Neural progenitor cell (in vitro differentiated cells): ENCODE data around the gene TICRR. TPM values are rescaled to one million over a fixed set of nuclear protein-coding genes. Genes with fewer than 3 reads are reported as not detected.

Source experiments
- DNase-seq: peaks from one replicate; pipeline ENCODE4 v3.0.0-alpha.2; 2016; ENCODE audit warnings: low spot score
- H2AFZ ChIP-seq: fragments of 200-600 bp; sonication (generic); replicated peaks from 2 replicates; pipeline ENCODE4 v1.6.1; 2016; ENCODE audit warnings: antibody characterized with exemption
- H3F3A ChIP-seq: fragments of 200-600 bp; sonication (generic); 2 replicates; pipeline ENCODE4 v1.6.1; 2016; ENCODE audit warnings: antibody characterized with exemption, low read depth
- H3K27ac ChIP-seq: fragments of 200-600 bp; sonication (generic); 2 replicates; pipeline ENCODE4 v1.5.1; 2016; ENCODE audit warnings: mild to moderate bottlenecking
- H3K27me3 ChIP-seq: fragments of 200-600 bp; sonication (generic); 2 replicates; pipeline ENCODE4 v1.6.1; 2016; ENCODE audit warnings: mild to moderate bottlenecking, moderate library complexity
- H3K36me3 ChIP-seq: fragments of 200-600 bp; sonication (generic); 2 replicates; pipeline ENCODE4 v1.5.1; 2016
- H3K4me1 ChIP-seq: fragments of 200-600 bp; sonication (generic); 2 replicates; pipeline ENCODE4 v1.6.1; 2016; ENCODE audit warnings: mixed run types
- H3K4me2 ChIP-seq: fragments of 200-600 bp; sonication (generic); 2 replicates; pipeline ENCODE4 v1.6.1; 2016
- H3K4me3 ChIP-seq: fragments of 200-600 bp; sonication (generic); 2 replicates; pipeline ENCODE4 v1.5.1; 2016
- H3K79me2 ChIP-seq: fragments of 200-600 bp; sonication (generic); 2 replicates; pipeline ENCODE4 v1.6.1; 2016; ENCODE audit warnings: low read depth
- H3K9ac ChIP-seq: fragments of 200-600 bp; sonication (generic); 2 replicates; pipeline ENCODE4 v1.6.1; 2016
- H3K9me3 ChIP-seq: fragments of 200-600 bp; sonication (generic); 2 replicates; pipeline ENCODE4 v1.5.1; 2016; ENCODE audit warnings: low read depth
- H4K20me1 ChIP-seq: fragments of 200-600 bp; sonication (generic); 2 replicates; pipeline ENCODE4 v1.6.1; 2016; ENCODE audit warnings: low read depth
- H3K27ac Mint-ChIP-seq: 3 replicates; pipeline ENCODE4 v1.8.0; 2021; ENCODE audit warnings: mixed read lengths
- H3K27me3 Mint-ChIP-seq: 2 replicates; pipeline ENCODE4 v1.8.0; 2022; ENCODE audit warnings: low read depth, mild to moderate bottlenecking, inconsistent platforms, moderate library complexity, mixed read lengths; ENCODE audit not compliant: insufficient read depth
- H3K36me3 Mint-ChIP-seq: 3 replicates; pipeline ENCODE4 v1.8.0; 2021; ENCODE audit warnings: mixed read lengths
- H3K4me1 Mint-ChIP-seq: 3 replicates; pipeline ENCODE4 v1.8.0; 2021; ENCODE audit warnings: mixed read lengths
- H3K4me3 Mint-ChIP-seq: 3 replicates; pipeline ENCODE4 v1.8.0; 2021; ENCODE audit warnings: mild to moderate bottlenecking, moderate library complexity, mixed read lengths
- H3K9me3 Mint-ChIP-seq: 3 replicates; pipeline ENCODE4 v1.8.0; 2020; ENCODE audit warnings: mixed read lengths
- CTCF ChIP-seq: fragments of 200-600 bp; sonication (generic); IDR thresholded peaks from 2 replicates; pipeline ENCODE4 v1.5.1; 2017; ENCODE audit warnings: antibody characterized with exemption, mild to moderate bottlenecking
- EZH2 ChIP-seq: fragments of 200-600 bp; sonication (generic); IDR thresholded peaks from 2 replicates; pipeline ENCODE4 v1.6.1; 2017; ENCODE audit warnings: antibody characterized with exemption, mild to moderate bottlenecking, moderate library complexity
- EZH2phosphoT487 ChIP-seq: fragments of 200-600 bp; sonication (generic); IDR thresholded peaks from 2 replicates; pipeline ENCODE4 v1.6.1; 2017; ENCODE audit warnings: antibody characterized with exemption
- total RNA-seq: library from RNA; depleted of rRNA; stranded (reverse); fragments of >200 nt; gene quantifications from 2 replicates; pipeline ENCODE4 v1.2.3, GENCODE V29; 2015; ENCODE audit warnings: low replicate concordance

Gene TICRR
- total RNA-seq, 1 donor from 2014 or later: 19.6 TPM

DNA sequence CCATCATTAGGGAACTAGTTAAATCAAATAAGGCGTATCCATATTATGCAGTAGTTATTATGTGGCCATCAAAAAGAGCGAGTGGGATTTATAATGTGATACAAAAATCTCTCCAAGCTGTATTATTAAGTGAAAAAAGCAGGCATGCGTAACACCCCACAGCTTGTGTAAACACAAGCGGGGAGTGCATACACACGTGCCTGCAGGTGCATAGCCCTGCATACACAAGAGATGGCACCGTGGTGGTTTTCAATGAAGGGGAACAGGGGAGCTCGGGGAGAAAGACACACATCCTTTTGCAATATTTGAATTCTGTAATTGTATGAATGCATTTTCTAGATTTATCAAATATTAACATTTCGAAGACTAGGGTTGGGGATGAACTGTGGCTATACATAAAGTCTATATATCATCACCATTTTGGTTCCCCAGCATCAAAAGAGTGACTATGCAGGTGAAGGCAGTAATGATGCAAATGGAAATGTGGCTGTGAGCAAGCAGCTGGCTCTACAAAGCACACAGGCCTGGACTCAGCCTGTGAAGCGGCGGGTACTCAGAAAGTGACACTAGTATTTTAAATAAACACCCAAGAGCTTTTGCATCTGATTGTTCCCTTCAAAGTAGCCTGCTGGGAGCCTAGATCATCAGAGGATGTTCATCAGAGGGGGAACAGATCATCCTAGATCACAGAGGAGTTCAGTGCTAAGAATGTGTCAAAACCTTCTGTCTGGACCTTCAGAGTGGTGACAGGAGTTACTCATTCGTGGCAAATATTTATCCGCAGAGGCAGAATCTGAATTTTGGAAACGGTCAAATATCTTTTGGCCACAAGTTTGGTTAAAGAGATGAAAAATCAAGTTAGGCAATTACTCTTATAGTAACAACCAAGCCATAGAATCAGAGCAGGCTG, 89.4 kb downstream of the TICRR start:
- Histone ChIP-seq H3F3A (peaks cover 18% of the 10 kb centered on the region), H3K9ac (no peak overlapping the region), H3K36me3 (no peaks in the 10 kb centered on the region), H2AFZ (peak overlapping the region; percentile 90), H4K20me1 (no peaks in the 10 kb centered on the region), H3K4me1 (peaks cover 13% of the 10 kb centered on the region), H3K4me3 (peak overlapping the region; percentile 45), H3K4me2 (peak overlapping the region; percentile 79), H3K79me2 (no peaks in the 10 kb centered on the region), H3K27ac (no peak overlapping the region), H3K9me3 (no peaks in the 10 kb centered on the region), H3K27me3 (peaks cover 41% of the 10 kb centered on the region)
- Mint-ChIP-seq H3K4me1 (peaks cover 10% of the 10 kb centered on the region), H3K4me3 (peak overlapping the region; percentile 68), H3K9me3 (no peaks in the 10 kb centered on the region), H3K27me3 (peaks cover 27% of the 10 kb centered on the region), H3K27ac (no peak overlapping the region), H3K36me3 (no peaks in the 10 kb centered on the region)
- TF ChIP-seq CTCF (no peak), EZH2 (no peak), EZH2phosphoT487 (no peak)
- no peak for DNase-seq

DNA sequence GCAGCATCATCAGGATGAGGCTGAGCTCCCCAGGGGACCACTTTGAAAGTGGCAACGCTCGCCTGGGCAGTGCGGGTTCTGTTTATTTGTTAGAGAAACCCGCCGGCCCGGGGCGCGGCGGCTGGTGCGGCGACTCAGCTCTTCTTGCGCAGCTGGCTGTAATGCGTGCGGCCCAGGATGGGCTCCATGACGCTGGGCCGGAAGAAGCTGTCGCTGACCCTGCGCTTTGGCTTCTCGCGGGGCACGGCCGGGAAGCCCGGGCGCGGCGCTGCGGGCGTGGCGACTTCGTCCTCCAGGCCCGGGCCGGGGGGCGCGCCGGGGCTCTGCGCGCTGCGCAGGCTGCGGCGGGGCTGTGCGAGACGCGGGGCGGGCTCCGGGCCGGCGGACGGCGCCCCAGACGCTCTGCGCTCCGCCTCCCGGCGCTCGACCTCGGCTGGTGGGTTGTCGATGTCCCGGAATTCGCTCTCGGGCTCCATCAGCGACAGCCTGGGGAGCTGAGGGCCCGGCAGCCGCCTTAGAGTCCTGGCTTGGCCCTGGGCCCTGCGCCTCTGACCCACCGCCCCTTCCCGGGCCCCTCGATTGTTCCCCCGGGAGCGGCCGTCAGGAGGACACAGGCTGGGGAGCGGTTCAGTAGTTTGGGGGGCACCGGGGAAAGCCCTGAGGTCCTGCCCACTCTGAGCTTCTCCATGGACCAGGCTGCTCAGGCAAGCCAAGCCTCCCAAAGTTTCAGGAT, 90.3 kb downstream of the TICRR start:
- Mint-ChIP-seq H3K27me3 (peaks cover 22% of the 10 kb centered on the region), H3K4me3 (peak overlapping the region; percentile 62), H3K9me3 (no peaks in the 10 kb centered on the region), H3K27ac (no peak overlapping the region), H3K4me1 (peaks cover 10% of the 10 kb centered on the region), H3K36me3 (no peaks in the 10 kb centered on the region)
- Histone ChIP-seq H3K27ac (no peak overlapping the region), H4K20me1 (no peaks in the 10 kb centered on the region), H2AFZ (peak overlapping the region; percentile 90), H3K36me3 (no peaks in the 10 kb centered on the region), H3K27me3 (peaks cover 31% of the 10 kb centered on the region), H3K4me1 (peaks cover 13% of the 10 kb centered on the region), H3K9ac (no peak overlapping the region), H3K4me2 (peak overlapping the region; percentile 79), H3K4me3 (peak overlapping the region; percentile 45), H3K79me2 (no peaks in the 10 kb centered on the region), H3K9me3 (no peaks in the 10 kb centered on the region), H3F3A (peaks cover 18% of the 10 kb centered on the region)
- peak; percentile 82 for DNase-seq
- TF ChIP-seq EZH2 (no peak), EZH2phosphoT487 (peak; percentile 48)

DNA sequence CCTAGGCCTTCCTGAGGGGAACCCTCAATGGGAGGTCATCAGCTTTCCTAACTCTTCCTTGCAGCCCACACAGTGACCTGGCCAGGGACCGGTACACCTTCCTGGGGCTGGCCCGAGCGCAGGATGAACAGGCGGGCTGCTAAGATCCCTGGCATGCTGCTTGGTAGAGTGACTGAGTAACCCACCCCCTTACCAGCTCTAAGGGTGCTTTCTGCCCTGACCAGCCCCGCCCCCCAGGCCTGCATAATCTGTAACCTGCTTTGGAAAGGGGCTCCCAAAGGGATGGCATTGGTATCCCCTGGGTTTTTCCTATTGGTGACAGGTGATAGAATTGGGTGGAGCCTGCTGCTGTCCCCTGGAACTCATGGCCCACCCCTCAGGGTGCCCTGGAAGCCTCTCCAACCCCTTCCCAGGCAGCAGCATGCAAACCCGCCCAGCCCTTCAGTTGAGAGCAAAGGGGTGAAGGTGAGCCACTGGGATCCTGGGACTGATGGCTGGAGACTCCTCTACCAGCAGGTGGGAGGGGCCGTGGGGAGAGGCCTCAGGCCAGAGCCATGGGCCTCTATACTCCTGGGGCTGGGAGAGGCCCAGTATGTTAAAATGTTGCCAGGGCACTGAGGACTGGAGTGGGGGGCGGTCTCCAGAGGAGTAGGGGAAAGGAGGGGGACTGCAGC, 91.1 kb downstream of the TICRR start:
- no peak for DNase-seq
- H3K36me3 Mint-ChIP-seq: no peaks in the 10 kb centered on the region
- peaks cover 18% of the 10 kb centered on the region for H3K27me3 Mint-ChIP-seq
- no peaks in the 10 kb centered on the region for H3K9me3 ChIP-seq
- TF ChIP-seq CTCF (no peak), EZH2phosphoT487 (no peak)
- H3K79me2 ChIP-seq: no peaks in the 10 kb centered on the region
- no peaks in the 10 kb centered on the region for H3K9me3 Mint-ChIP-seq
- no peaks in the 10 kb centered on the region for H3K36me3 ChIP-seq
- peak overlapping the region; percentile 45 for H3K4me3 ChIP-seq
- H3K4me2 ChIP-seq: peak overlapping the region; percentile 79
- H3K27ac ChIP-seq: no peak overlapping the region
- H3K27me3 ChIP-seq: peaks cover 24% of the 10 kb centered on the region
- no peaks in the 10 kb centered on the region for H4K20me1 ChIP-seq
- peaks cover 10% of the 10 kb centered on the region for H3K4me1 Mint-ChIP-seq
- H3K4me1 ChIP-seq: peaks cover 13% of the 10 kb centered on the region
- peaks cover 18% of the 10 kb centered on the region for H3F3A ChIP-seq
- H3K4me3 Mint-ChIP-seq: peak overlapping the region; percentile 62
- peak overlapping the region; percentile 90 for H2AFZ ChIP-seq
- no peak overlapping the region for H3K27ac Mint-ChIP-seq
- H3K9ac ChIP-seq: no peak overlapping the region
